HG02798 (cell line): ENCODE results near the gene LMLN.
"Not testable (repeated sequence)": the region's sequence is repeated elsewhere in the genome, so short reads cannot be mapped to it uniquely, and the experiment has no call there.

Experiments
- ATAC-seq: cut with Tn5 transposase; IDR thresholded peaks from one replicate; pipeline ENCODE4 v1.9.1; 2021; ENCODE audit warnings: mild to moderate bottlenecking; ENCODE audit not compliant: unreplicated experiment, poor library complexity

LMLN gene, protein sequence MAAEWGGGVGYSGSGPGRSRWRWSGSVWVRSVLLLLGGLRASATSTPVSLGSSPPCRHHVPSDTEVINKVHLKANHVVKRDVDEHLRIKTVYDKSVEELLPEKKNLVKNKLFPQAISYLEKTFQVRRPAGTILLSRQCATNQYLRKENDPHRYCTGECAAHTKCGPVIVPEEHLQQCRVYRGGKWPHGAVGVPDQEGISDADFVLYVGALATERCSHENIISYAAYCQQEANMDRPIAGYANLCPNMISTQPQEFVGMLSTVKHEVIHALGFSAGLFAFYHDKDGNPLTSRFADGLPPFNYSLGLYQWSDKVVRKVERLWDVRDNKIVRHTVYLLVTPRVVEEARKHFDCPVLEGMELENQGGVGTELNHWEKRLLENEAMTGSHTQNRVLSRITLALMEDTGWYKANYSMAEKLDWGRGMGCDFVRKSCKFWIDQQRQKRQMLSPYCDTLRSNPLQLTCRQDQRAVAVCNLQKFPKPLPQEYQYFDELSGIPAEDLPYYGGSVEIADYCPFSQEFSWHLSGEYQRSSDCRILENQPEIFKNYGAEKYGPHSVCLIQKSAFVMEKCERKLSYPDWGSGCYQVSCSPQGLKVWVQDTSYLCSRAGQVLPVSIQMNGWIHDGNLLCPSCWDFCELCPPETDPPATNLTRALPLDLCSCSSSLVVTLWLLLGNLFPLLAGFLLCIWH

DNA sequence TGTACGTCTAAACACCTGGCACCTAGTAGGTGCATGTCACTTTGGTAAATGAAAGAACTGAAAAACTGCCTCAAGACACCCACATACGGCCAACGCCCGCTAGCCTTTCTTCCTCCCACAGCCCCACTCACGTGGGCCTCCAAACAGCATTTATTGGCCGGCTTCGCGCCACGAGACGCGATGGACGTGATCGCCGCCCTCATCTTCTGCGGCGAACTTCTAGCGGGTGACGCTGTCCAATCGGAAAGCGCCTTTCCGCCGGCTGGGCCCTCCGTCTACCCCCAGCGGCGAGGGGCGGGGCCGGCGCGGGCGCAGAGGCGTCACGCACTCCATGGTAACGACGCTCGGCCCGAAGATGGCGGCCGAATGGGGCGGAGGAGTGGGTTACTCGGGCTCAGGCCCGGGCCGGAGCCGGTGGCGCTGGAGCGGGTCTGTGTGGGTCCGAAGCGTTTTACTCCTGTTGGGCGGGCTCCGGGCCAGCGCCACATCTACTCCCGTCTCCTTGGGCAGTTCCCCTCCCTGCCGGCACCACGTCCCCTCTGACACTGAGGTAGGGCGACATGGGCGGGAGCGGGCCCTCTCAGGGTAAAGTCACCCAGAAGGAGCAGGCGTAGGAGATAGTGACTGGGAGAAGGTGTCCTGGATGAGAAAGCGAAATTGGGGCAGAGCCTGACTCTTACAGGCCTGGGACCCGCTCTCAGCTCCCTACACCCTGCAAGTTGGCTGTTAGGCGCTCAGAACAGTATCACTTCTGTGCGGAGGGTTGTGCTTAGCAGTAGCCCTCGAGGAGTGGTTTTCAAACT is at the start of gene LMLN:
LMLN (plus strand) TSS at position 327 of the 803 bp plus-strand sequence; CDS start at position 356, 29 bp downstream.
- peak; percentile 99 for ATAC-seq

DNA sequence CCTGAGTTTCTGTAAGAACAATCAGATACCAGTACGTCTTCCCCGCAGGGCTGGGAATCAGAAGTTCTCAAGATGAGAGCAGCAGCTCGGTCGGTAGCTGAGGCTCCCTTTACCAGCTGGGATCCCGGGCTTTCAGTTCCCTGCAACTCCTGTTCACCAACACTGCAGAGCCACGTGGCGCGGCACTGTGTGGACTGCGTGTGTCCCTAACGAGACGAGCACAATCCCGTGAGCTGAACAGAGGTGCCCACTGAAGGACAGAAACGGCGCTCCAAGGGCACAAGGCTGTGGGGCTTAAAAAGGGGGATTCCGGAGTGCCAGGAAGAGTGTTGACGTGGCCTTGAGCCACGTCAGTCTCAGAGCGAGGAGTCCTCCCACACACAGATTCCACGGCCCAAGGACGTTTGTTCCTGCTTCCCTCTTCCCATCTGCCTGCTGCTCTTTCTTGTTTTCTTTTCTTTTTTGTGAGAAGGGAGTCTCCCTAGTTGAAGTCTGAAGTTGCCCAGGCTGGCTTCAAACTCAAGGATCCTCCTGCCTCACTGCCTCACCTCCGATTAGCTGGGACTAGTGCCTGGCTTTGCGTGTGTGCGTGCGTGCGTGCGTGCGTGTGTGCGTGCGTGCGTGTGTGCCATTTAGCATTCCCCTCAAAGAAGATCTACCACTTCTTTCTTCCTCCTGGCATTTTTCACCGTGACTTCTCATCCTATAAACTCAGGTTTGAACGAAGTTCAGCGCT is 47.1 kb upstream of the LMLN start:
- no peak for ATAC-seq

DNA sequence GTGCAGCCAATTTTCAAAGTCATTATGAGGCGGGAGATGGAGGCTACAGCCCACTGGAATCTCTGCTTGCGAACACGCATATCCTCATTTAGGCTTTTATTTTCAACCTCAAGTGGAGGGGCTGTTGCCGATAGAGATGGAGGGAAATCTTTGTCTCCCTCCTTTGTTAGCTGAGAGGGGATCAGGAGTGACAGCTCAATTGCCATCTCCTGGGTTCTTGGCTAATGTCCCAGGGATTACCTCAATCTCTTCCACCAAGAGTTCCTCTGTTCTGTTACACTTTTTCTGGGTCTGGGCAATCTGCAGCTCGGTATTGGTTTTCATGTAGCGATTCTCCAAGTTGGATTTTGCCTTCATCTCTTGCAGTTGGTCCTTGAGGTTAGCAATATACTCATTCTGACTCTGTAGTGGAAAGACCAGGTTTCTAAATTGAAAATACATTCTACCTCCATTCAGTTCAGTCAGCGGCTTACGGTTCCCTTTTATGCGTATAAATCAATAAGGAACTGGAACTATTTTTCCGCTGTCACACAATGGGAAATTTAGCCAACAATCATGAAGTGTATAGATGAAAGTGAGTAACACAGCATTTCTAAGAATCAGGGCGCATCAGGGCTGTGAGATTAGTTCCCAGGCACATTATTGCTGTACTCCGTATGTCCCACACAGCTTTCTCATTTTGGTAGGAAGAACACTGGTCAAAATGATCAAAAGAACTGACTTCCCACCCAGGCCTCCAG is 46.2 kb upstream of the LMLN start:
- ATAC-seq = no peak

DNA sequence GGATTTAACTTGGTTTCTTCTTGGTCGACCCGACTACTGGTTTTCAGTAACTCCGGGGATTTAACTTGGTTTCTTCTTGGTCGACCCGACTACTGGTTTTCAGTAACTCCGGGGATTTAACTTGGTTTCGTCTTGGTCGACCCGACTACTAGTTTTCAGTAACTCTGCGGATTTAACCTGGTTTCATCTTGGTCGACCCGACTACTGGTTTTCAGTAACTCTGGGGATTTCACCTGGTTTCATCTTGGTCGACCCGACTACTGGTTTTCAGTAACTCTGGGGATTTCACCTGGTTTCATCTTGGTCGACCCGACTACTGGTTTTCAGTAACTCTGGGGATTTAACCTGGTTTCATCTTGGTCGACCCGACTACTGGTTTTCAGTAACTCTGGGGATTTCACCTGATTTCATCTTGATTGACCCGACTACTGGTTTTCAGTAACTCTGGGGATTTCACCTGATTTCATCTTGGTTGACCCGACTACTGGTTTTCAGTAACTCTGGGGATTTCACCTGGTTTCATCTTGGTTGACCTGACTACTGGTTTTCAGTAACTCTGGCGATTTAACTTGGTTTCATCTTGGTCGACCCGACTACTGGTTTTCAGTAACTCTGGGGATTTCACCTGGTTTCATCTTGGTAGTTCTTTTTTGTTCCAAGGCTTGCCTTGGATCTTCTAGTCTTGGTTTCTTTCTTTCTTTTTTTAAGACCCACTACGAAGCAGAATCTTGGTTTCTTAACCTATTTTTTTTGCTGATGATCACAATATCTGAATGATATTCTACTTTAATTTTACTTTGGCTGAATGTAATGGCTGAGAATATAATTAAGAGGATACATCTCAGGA is 38.4 kb upstream of the LMLN start:
- not testable (repeated sequence) for ATAC-seq

DNA sequence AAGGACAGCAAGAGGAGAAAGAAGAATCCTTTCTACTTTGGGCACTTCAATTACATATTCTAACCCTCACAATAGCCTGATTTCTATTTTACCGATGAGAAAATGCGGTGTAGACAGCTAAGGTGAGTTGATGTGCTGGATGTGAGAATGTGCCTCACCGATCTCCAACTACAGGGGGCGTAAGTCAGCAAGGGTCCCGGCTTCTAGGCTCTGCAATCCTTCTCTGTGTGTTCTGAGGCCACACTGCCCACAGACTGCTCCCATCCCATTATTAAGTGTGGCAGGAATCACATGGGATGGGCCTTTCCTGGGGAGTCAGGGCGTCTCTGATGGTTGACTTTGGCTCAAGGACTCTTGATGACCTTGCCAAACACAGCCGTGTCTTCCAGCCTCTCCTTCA is 33.6 kb upstream of the LMLN start:
- no peak for ATAC-seq

DNA sequence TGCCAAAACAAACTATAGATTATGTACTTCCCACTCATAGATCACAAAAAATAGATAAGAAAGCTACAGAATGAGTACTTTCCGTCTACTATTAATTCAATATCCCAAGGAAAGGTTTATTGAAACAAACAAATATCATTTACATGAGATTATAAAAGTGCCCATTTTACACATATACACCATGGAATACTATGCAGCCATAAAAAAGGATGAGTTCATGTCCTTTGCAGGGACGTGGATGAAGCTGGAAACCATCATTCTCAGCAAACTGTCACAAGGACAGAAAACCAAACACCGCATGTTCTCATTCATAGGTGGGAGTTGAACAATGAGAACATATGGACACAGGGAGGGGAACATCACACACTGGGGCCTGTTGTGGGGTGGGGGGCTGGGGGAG is 32.4 kb upstream of the LMLN start:
- ATAC-seq = not testable (repeated sequence)

DNA sequence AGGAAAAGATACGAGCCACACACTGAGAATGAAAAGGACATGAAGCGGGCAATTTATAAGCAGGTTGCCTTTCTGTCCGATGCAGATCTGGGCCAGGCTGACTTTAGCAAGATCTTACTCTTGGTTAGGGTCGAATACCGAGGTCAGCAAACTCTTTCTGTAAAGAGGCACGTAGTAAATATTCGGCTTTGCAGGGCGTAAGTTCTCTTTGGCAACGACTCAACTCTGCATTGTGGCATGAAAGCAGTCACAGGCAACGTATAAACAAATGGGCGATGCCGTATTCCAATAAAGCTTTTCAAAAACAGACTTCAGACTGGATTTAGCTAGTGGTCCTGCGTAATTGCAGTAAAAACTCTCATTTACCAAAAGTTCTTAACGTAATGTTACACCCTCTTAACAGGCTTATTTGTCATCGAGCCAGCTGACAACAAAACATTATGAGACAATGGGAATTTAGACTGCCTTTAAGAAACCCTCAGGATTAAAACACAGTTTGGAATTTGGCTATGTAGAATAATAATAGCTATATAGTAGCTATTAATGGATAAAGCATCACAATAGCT is 23.1 kb upstream of the LMLN start:
- ATAC-seq = no peak

DNA sequence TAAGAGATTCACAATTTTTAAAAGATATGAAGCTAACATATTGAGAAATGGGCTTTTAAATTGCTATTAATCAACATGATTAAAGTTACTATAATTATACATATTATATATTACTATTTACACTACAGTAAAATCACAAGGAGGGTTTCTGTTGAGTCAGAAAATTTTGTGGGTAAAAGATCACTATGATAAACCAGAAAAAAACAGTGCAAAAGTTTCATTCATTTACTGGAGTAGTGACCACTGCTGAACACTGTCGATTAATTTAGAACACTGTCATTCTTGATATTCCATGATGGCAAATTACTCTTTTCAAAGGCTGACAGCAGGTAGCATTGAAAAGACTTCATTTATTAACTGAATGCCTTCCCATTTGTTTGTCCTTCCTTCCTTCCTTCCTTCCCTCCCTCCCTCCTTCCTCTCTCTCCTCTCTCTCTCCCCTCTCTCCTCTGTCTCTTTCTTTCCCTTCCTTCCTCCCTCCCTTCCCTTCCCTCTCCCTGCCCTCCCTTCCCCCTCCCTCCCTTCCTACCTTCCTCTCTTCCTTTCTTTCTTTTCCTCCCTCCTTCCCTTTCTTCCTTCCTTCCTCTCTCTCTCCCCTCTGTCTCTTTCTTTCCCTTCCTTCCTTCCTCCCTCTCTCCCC is 19.2 kb upstream of the LMLN start:
- ATAC-seq = no peak

DNA sequence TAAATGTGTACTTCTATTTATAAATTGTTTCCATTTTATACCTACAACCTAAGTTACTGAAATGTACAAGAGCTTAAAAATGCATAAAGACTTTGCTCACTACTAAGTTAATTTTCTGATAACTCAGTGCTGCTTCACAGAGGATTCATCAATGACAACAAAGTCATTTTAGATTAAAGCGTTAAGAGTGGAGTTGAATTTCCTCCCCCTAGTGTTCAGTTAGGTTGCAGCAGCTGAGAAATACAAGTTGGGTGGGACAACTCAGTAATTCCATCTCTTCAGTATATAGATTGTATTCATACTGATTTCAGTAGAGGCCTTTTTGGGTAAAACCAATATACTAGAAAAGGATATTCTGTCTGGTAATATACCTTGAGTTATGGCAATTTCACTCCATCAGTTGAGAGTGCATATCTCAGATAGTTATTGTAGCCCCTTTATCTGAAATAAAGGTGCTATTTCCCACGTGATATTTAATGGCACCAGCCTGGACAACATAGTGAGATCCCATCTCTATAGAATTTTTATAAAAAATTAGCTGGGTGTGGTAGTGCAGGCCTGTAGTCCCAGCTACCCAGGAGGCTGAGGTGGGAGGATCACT is 17.0 kb upstream of the LMLN start:
- no peak for ATAC-seq

DNA sequence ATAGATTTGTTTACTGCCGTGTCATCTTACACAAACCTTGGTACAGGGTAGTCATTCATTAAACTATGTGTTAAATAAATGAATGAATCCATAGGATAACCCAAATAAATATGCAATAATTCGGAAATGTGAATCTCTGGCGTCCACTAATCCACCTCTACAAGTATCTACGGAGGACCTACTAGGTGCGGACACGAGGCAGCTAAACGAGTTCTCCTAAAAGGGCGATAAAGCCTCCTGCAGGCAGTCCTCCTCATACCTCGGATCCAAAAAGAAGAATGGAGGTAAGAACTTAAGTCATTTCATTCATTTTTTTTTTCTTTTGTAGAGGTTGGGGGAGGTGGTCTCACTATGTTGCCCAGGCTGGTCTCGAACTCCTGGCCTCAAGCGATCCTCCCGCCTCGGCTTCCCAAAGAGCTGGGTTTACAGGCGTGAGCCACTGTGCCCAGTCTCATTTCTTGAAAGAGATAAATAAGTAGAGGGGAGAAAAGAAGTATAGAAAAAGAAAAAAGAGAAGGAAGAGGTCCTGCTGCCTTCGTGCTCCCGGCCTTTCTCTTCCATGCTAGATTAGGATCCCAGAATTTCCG is 10.7 kb upstream of the LMLN start:
- no peak for ATAC-seq

DNA sequence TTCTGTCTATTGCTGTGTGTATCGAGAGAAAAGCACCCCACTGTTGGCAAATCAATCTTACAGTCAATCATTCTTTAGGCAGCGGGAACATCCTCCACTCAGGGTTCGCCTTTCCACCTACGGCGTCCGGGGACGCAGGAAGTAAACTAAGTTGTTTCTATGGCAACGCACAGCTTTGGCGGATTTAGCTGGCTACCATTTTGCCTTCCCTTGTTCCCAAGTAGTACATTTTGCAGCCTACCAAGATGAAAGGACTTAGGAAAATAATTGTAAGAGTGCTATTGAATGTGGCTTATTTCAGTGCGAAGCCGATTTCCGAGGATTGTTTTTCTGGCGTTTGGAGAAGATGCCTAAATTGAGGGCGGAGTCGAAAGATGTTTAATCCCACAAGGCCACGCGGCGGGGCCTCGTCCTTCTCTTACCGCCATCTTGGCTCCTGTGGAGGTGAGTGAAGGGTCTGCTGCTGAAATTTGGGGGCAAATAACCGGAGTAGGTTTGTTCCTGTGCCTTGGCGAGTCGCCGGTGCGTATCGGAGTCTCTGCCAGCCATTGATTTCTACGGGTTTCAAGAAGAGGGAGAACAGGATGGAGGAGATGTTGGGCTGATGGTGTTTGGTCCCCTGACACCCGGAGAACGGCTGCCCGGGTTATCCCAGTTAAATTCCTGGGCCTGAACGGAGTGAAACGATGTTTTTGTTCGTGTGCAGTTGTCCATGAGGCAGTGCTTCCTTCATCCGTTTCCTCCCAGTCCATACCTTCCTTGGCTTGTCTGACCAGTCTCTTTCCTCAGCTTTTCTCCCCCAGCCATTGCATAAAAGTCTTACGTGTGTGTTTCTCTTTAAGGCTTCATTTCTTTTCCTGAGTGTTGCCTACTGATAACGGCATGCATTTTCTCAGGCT is 10.0 kb upstream of the LMLN start, which contains the start of gene RPL35A:
RPL35A (plus strand) TSS at position 413 of the 899 bp plus-strand sequence. CDS start 778 bp downstream, outside the sequence.
- peak; percentile 95 for ATAC-seq

DNA sequence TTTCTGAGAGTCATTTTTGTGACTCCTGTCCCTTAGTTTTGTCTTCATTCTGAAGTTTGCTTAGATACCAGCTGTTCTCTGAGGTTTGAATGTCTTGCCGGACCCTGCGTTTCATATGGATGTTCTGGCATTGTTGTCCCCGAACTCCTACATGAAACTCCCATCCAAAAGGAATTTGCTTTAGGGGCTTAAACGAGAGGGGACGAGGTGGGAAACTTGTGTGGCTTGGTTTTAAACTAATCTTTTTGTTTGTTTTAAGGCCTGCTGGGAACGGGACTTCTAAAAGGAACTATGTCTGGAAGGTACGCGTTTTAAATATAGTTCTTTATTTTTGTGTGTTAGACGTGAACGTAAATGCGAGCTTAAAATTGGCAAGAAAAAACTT is 9.3 kb upstream of the LMLN start:
- no peak for ATAC-seq

DNA sequence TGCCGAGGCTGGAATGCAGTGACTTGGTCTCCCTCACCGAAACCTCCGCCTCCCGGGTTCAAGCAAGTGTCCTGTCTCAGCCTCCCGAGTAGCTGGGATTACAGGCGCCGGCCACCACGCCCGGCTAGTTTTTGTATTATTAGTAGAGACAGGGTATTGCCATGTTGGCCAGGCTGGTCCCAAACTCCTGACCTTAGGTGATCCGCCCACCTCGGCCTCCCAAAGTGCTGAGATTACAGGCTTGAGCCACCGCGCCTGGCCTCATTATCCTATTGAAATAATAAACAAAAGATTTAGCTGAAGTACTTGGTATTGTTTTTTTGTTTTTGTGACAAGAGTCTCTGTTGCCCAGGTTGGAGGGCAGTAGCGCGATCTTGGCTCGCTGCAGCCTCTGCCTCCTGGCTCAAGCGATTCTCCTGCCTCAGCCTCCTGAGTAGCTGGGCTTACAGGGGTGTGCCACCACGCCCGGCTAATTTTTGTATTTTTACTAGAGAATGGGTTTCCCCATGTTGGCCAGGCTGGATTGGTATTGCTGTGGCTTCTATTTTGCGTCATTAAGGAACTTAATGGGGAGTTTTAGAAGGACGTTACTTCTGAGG is 8.5 kb upstream of the LMLN start:
- no peak for ATAC-seq

DNA sequence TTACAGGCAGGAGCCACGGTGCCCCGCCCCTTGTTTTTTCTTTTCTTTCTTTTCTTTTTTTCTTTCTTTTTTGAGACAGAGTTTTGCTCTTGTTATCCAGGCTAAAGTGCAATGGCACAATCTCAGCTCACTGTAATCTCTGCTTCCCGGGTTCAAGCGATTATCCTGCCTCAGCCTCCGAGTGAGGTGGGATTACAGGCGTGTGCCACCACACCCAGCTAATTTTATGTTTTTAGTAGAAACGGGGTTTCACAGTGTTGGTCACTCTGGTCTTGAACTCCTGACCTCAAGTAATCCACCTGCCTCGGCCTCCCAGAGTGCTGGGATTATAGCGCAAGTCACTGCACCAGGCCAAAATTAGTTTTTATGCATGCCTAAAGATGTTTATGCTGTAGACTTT is 7.6 kb upstream of the LMLN start:
- ATAC-seq = no peak

DNA sequence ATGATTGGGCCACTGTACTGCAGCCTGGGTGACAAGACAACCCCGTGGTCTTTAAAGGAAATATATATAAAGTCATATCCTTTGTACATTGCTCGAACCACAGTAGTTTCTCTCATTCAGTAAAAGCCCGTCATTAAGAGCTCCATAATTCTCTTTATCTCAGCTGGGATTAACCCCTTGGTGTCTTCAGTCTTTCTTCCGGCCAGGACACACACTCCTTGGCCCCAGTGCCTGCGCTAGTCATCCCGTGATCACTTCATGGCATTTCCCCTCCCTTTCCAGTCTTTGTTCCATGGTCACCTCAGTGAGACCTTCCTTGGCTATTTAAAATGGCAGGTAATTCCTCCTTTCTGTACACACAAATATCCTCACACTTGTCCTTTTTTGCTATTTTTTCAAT is 6.7 kb upstream of the LMLN start:
- no peak for ATAC-seq

DNA sequence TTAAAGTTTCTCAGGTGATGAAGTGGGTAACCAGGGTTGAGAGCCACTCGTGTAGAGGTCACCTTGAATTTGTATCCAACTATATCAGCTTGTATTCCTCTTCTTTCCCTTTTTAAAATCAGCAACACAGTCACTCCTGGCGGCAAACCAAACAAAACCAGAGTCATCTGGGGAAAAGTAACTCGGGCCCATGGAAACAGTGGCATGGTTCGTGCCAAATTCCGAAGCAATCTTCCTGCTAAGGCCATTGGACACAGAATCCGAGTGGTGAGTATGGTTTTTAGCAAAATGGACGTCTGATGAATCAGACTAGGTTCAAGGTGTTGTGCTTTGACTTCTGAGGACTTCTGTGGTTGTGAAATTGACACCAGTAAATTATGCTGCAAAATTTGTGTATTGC is 6.1 kb upstream of the LMLN start:
- ATAC-seq = no peak
